Right kidney (tissue), 1 donor: ENCODE measurements around the gene CWH43.
"Not testable (repeated sequence)": the region's sequence is repeated elsewhere in the genome, so short reads cannot be mapped to it uniquely, and the experiment has no call there.

Experiments used
- DNase-seq: peaks from one replicate; pipeline ENCODE4 v3.0.0-alpha.2; 2016

The CWH43 gene

DNA sequence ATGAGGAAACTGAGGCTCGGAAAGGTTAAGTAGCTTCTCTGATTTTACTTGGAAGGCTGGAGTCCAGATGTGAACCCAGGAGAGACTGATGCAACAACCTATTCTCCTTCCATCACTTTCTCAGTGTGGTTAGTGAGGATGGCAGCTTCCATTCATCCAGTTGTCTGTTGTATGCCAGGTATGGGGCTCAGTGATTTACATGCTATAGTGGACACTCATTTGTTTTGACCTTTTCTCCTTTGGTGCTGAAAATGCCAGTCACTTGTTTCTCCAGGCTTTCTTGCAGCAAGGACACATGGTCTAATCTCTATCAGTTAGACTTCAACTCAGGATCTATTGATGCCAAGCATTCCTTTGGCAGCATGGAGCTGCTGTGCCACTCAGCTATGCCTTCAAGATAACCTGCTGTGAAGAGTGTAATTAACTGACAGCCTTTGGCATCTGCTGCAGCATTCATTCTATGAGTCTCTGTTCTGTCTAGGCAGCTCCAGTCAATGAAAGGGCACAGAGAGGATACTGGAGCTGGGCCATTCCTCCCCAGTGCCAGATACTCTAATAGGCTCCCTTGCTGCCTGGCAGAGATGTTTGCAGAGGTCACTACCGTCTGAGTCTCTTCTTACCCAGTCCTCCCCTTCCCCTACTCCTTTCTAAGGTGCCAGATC lies 11.0 kb upstream of the CWH43 start:
- no peak for DNase-seq

- no peak for DNase-seq
These were observed 10.0 kb upstream of the CWH43 start for GRCh38 chr4:48976041-48976440.

DNA sequence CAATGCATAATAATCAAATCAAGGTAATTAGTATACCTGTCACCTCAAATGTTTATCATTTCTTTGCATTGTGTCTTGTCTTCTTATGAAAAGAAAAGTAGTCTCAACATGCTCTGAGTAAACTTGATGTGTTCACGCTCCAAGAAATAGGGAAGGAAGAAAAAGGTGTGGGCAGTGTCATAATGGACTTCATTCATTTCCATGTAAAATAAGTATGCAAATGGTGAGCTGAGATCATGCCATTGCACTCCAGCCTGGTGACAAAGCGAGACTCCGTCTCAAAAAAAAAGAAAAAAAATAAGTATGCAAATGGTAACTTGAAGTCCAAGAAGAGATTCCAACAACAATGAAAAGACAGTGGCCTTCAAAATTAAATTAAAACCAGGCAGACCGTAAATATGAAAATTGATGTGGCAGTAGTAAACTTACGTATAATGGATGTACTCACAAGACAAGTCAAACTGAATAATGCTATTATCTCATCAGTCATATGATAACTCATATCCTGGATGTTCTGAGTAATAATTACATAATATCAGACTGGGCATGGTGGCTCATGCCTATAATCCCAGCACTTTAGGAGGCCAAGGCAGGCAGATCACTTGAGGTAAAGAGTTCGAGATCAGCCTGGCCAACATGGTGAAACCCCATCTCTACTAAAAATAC lies 6.0 kb upstream of the CWH43 start:
- no peak for DNase-seq

GRCh38 chr4:48984005-48984404 lies 2.1 kb upstream of the CWH43 start:
- DNase-seq: not testable (repeated sequence)

GRCh38 chr4:48985602-48985975 lies 486 bp upstream of the CWH43 start:
- no peak for DNase-seq

- no peak for DNase-seq
These were observed 634 bp downstream of the CWH43 start for GRCh38 chr4:48986654-48987164.

DNA sequence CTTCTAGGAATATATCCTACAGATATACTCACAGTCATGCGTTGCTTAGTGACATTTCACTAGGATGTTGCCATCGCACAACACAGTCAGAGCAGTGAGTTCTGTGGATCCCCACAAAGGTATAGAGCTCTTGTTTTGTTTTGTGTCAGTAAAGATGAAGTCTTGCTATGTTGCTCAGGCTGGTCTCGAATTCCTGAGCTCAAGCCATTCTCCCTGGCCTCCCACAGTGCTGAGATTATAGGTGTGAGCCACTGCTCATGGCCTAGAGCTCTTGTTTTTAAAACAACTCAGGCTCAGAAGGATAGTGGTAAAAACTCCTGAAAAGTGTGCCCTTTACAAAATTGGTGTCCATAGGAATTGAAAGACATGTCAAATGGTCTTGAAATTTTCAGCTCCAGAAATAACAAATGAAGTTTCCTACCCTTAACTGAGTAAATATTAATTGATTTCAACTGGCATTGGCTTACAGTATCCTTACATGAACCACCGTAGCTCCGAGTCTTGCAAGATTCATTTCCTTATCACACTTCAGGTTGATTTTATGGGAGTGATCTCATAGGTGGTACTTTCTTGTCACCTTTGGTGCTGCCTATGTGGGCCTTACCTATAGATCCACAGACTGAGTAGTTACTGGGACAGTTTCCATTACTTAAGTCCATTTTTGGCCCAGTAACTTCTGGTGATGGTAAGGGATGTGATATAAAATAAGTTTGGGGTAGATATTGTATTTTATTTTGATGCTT lies 3.6 kb downstream of the CWH43 start:
- no peak for DNase-seq

DNA sequence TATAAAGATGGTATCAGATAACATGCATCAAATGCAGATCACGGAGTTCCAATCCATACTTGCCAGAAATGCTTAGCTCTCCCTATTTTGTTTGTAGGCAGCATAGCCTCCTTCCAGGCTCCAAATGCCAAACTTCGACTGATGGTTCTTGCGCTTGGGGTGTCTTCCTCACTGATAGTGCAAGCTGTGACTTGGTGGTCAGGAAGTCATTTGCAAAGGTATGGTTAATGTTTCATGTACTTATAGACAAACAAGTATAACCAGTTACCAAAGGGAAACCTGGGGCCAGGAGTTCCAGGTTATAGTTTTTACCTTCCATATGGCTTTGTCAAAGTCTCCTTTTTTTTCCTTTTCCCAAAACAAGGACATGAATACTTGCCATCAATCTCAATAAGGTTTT lies 5.3 kb downstream of the CWH43 start:
- DNase-seq: no peak

GRCh38 chr4:48997962-48998361 lies 11.9 kb downstream of the CWH43 start:
- DNase-seq: no peak

DNA sequence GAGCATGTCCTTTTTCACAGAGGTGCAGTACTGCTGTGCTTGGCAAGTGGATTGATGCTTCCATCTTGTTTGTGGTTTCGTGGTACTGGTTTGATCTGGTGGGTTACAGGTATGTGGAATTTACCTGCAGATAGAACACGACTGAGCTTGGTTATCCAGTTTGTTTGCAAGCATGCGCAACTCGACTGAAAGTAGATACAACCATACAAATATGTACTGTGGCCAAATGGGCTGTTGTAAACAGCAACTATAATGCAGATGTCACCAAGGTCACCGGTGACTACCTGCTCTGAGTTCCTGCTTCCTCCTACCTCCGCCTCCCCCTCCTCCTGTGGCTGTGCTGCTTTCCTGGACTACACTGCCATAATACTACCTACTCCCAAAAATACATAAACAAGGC lies 12.4 kb downstream of the CWH43 start:
- no peak for DNase-seq

DNA sequence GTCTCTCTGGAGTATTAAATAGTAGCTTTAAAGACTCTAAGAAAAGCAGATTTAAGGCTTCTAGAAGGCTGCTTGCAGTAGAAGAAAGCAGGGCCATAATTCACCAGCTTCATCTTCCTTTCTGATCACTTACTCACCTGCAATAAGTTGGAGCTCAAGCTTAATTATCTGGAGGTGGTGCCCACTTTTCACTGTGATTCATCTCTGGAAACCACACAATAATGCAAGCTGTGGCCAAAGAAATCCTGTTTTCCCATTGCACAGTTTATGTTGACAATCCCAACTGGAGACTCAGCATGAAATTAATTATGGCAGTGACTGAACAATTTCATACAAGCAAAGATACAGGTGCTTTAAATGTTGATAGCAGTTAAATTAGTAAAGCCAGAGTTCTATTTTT lies 14.7 kb downstream of the CWH43 start:
- DNase-seq: no peak

GRCh38 chr4:49002931-49003330 lies 16.9 kb downstream of the CWH43 start:
- DNase-seq: no peak

GRCh38 chr4:49018718-49019295 lies 32.7 kb downstream of the CWH43 start:
- DNase-seq: no peak

DNA sequence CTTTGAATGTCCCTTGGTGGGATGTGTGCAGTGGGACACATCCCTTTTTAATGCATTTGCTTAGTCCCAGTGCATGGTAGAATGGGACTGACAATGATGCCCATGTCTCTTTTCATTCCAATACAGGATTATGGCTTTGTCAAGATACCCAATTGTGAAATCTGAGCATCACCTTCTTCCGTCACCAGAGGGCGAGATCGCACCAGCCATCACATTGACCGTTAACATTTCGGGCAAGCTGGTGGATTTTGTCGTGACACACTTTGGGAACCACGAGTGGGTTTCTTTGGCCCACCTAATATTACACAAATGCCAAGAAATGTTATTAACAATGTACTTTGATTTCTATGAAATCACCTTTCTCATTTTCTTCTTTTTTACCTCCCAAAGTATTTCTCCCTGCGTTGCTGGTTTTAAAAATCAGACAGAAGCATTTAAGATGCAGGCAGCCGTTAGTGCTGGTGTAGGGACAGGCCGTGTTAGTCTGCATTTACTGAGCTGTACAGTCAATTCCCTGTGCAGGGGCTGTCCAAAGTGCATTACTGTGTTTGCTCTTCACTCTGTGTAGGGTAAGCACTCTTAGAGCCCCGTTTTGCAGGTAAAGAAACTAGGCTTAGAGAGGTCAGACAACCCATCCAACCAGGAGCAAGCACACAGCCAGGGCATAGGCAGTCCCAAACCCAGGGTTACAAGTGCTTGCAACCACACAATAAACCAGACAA lies 46.5 kb downstream of the CWH43 start:
- no peak for DNase-seq

- DNase-seq: no peak
These were observed 50.5 kb downstream of the CWH43 start for GRCh38 chr4:49036528-49036927.

DNA sequence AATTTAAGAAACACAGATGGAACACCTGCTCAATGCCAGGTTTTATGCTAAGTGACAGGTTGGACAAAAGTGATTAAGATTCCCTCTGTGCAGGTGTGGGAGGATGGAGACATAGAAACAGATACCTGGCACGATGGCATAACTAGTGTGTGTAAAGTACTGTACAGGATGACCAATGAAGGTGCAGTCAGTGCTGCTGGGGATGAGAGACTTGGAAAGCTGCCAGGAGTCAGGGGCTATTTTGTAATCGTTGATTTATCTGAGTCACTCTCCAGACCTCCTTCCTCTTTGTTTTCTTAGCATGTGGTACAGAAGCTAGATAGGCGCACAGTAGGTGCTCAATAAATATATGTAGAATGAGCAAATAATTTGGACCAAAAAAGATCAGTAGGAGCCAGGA lies 58.2 kb downstream of the CWH43 start:
- no peak for DNase-seq

- no peak for DNase-seq
These were observed 72.2 kb downstream of the CWH43 start for GRCh38 chr4:49058306-49058705.

DNA sequence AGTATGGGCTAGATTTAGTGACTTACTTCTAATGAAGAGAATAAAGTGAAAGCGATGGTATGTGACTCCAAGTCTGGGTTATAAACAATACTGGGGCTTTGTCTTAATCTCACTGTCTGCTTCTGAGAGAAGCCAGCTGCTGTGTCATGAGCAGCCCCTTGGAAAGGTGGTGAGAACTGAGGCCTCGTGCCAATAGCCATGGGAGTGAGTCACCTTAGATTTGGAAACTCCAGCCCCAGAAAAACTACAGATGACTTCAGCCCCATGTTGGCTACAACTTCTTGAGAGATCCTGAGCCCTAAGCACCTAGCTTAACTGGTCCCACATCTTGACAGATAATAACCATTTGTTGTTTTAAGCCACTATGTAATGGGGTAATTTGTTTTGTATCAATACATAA lies 77.6 kb downstream of the CWH43 start:
- DNase-seq: no peak

DNA sequence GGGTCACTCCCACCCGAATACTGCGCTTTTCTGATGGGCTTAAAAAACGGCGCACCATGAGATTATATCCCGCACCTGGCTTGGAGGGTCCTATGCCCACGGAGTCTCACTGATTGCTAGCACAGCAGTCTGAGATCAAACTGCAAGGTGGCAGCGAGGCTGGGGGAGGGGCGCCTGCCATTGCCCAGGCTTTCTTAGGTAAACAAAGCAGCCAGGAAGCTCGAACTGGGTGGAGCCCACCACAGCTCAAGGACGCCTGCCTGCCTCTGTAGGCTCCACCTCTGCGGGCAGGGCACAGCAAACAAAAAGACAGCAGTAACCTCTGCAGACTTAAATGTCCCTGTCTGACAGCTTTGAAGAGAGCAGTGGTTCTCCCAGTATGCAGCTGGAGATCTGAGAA lies 86.1 kb downstream of the CWH43 start:
- DNase-seq: not testable (repeated sequence)

GRCh38 chr4:49091883-49092282 lies 105.8 kb downstream of the CWH43 start:
- DNase-seq: not testable (repeated sequence)

GRCh38 chr4:49092608-49093135 lies 106.6 kb downstream of the CWH43 start:
- DNase-seq: not testable (repeated sequence)

DNA sequence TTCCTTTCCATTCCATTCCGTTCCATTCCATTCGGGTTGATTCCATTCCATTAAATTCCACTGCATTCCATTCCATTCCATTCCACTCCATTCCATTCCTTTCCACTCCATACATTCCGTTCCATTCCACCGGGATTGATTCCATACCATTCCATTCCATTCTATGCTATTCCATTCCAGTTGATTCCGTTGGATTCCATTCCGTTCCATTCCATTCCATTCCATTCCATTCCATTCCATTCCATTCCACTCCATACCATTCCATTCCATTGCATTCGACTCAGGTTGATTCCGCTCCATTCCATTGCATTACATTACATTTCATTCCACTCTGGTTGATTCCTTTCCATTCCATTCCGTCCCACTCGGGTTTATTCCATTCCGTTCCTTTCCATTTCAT lies 110.1 kb downstream of the CWH43 start:
- not testable (repeated sequence) for DNase-seq
